ENCODE results near the gene RFESD. TPM values are rescaled to one million over a fixed set of nuclear protein-coding genes. Genes with fewer than 3 reads are reported as not detected.

Gene RFESD
- total and polyA plus RNA-seq, 2 of the 8 experiments (the other 6 are each of a cell fraction or from before 2014, with no cell fraction given), result 1.7 to 2.0 TPM

GRCh38 chr5:95617057-95617456 lies 29.5 kb upstream of the RFESD start:
- Histone ChIP-seq H3K23ac (ENCODE audit: insufficient read length) (no peak overlapping the region), H4K20me1 (replicated peaks in 1 of 2; ENCODE audit: control insufficient read depth in 1 of 2, insufficient read depth in 2 of 2, low read length in 2 of 2) (no peaks in the 10 kb centered on the region), H4K91ac (replicated peaks; ENCODE audit: insufficient read length, low read length) (no peak overlapping the region), H3K56ac (replicated peaks; ENCODE audit: insufficient read length, low read depth, low read length) (no peak overlapping the region), H3K36me3 (ENCODE audit: control insufficient read depth in 2 of 4, insufficient read depth in 4 of 4, low read length in 3 of 4) (no peaks in the 10 kb centered on the region), H2AFZ (ENCODE audit: low read length) (no peak overlapping the region), H3K27ac (ENCODE audit: low read depth, low read length) (no peak overlapping the region), H3K27me3 (replicated peaks in 1 of 4; ENCODE audit: control insufficient read depth in 3 of 4, extremely low read depth in 1 of 4, insufficient read depth in 3 of 4, low read length in 3 of 4) (peaks cover 10 to 39% (median 35%) of the 10 kb centered on the region in 4 experiments), H3K9ac (replicated peaks in 1 of 4; ENCODE audit: extremely low read depth in 1 of 4, low read depth in 3 of 4, low read length in 3 of 4) (no peak overlapping the region), H3K4me3 (ENCODE audit: extremely low read depth in 1 of 4, insufficient read depth in 2 of 4, low read depth in 3 of 4, low read length in 4 of 4) (no peak overlapping the region), H3K14ac (ENCODE audit: insufficient read length) (no peak overlapping the region), H2BK20ac (ENCODE audit: low read length) (no peak overlapping the region), H2BK12ac (ENCODE audit: low read depth, low read length) (no peak overlapping the region), H3K79me1 (ENCODE audit: low read depth, low read length) (no peaks in the 10 kb centered on the region), H3K18ac (ENCODE audit: extremely low read depth, low read length) (no peak overlapping the region), H2AK5ac (ENCODE audit: low read depth, low read length) (no peak overlapping the region), H4K5ac (ENCODE audit: insufficient read length, low read depth, low read length) (no peak overlapping the region), H3K4me1 (replicated peaks in 1 of 4; ENCODE audit: control insufficient read depth in 3 of 4, insufficient read depth in 4 of 4, low read length in 3 of 4) (peaks cover 6 to 13% (median 9%) of the 10 kb centered on the region in 4 experiments), H2BK5ac (ENCODE audit: low read depth, low read length) (no peak overlapping the region), H3K4ac (replicated peaks; ENCODE audit: insufficient read length, low read depth, low read length) (no peak overlapping the region), H3K79me2 (ENCODE audit: control insufficient read depth in 1 of 2, insufficient read depth in 2 of 2, low read length in 2 of 2) (no peaks in the 10 kb centered on the region), H2BK120ac (replicated peaks; ENCODE audit: low read depth, low read length) (no peak overlapping the region), H2BK15ac (ENCODE audit: low read length) (no peak overlapping the region), H3K9me3 (ENCODE audit: insufficient read depth in 2 of 2, low read depth in 1 of 2, low read length in 1 of 2) (peaks cover 0 to 6% of the 10 kb centered on the region in 2 experiments; a peak in 2 of 4 replicates), H3K4me2 (ENCODE audit: insufficient read depth in 1 of 2, low read depth in 2 of 2, low read length in 2 of 2) (no peak overlapping the region), H3K23me2 (ENCODE audit: low read depth, low read length) (peaks cover 15% of the 10 kb centered on the region), H4K8ac (ENCODE audit: extremely low read depth, insufficient read depth, low read length) (no peak overlapping the region)
- DNase-seq (ENCODE audit: low read depth in 1 of 2, low spot score in 2 of 2) (no peak), FAIRE-seq (no peak)
- CTCF ChIA-PET (ENCODE audit: partially characterized antibody), result no interaction called here
- TF ChIP-seq KDM5A (IDR thresholded peaks at IDR 0.05; ENCODE audit: low read length), result no peak
- TF ChIP-seq KDM1A (IDR thresholded peaks at IDR 0.05; ENCODE audit: borderline replicate concordance, low read length), result no peak
- WGBS, 2 experiments (ENCODE audit: extremely low coverage in 1 of 2, insufficient coverage in 1 of 2, insufficient read length in 1 of 2, insufficient replicate concordance in 2 of 2, low coverage in 1 of 2, low lambda C conversion rate in 2 of 2, missing lambda C conversion rate in 1 of 2), result 85% methylated on average over 5 of the region's 5 CpGs; no CpG with 5 or more reads in 1 of the 2 experiments
- POLR2A ChIA-PET (ENCODE audit: partially characterized antibody), result no interaction called here

All from H1 (cell line).